ENCODE data around the gene SMC1B.

GRCh38 chr22:45450101-45450785 lies 36.8 kb upstream of the SMC1B start:
- TF ChIP-seq POLR2A (IDR thresholded peaks at IDR 0.05; ENCODE audit: low read depth) (no peak), CTCF (IDR thresholded peaks at IDR 0.05) (no peak)

Measured in esophagus muscularis mucosa (tissue), 3 donors.